GM23338 (cell line): Measurements from ENCODE around the gene CCDC167. TPM values are rescaled to one million over a fixed set of nuclear protein-coding genes. Genes with fewer than 3 reads are reported as not detected.

ENCODE experiments used
- ATAC-seq: fragments of 200-7000 bp; cut with Tn5 transposase; 3 replicates; pipeline ENCODE4 v1.9.1; 2020
- DNase-seq: peaks from one replicate; pipeline ENCODE4 v3.0.0-alpha.2; 2015; ENCODE audit warnings: low spot score
- H2AFZ ChIP-seq: fragments of 200-600 bp; sonication (generic); 2 replicates; pipeline ENCODE4 v1.8.0; 2016; ENCODE audit warnings: antibody characterized with exemption, mild to moderate bottlenecking, moderate library complexity
- H3F3A ChIP-seq: fragments of 200-600 bp; sonication (generic); replicated peaks from 2 replicates; pipeline ENCODE4 v1.8.0; 2017; ENCODE audit warnings: antibody characterized with exemption, mixed run types, low read depth
- H3K27ac ChIP-seq: fragments of 200-600 bp; sonication (generic); 2 replicates; pipeline ENCODE4 v1.6.1; 2016; ENCODE audit warnings: low read depth
- H3K27me3 ChIP-seq: fragments of 200-600 bp; sonication (generic); 2 replicates; pipeline ENCODE4 v1.8.0; 2016; ENCODE audit warnings: mild to moderate bottlenecking, mixed run types, moderate library complexity; ENCODE audit not compliant: insufficient read depth
- H3K36me3 ChIP-seq: fragments of 200-600 bp; sonication (generic); 2 replicates; pipeline ENCODE4 v1.8.0; 2016; ENCODE audit warnings: mild to moderate bottlenecking; ENCODE audit not compliant: insufficient read depth
- H3K4me1 ChIP-seq: fragments of 200-600 bp; sonication (generic); 2 replicates; pipeline ENCODE4 v1.8.0; 2016; ENCODE audit warnings: mild to moderate bottlenecking, moderate library complexity; ENCODE audit not compliant: insufficient read depth
- H3K4me2 ChIP-seq: fragments of 200-600 bp; sonication (generic); 2 replicates; pipeline ENCODE4 v1.7.1; 2017; ENCODE audit warnings: mixed run types
- H3K4me3 ChIP-seq: fragments of 200-600 bp; sonication (generic); 2 replicates; pipeline ENCODE4 v1.6.1; 2016; ENCODE audit warnings: mixed run types
- H3K79me2 ChIP-seq: fragments of 200-600 bp; sonication (generic); replicated peaks from 2 replicates; pipeline ENCODE4 v1.8.0; 2017; ENCODE audit warnings: mild to moderate bottlenecking; ENCODE audit not compliant: insufficient read depth
- H3K9me2 ChIP-seq: fragments of 200-600 bp; sonication (generic); 2 replicates; pipeline ENCODE4 v1.8.0; 2017; ENCODE audit not compliant: insufficient read depth
- H4K20me1 ChIP-seq: fragments of 200-600 bp; sonication (generic); replicated peaks from 2 replicates; pipeline ENCODE4 v1.8.0; 2017; ENCODE audit warnings: mild to moderate bottlenecking; ENCODE audit not compliant: insufficient read depth
- H3K27ac Mint-ChIP-seq: 2 replicates; pipeline ENCODE4 v1.8.0; 2020; ENCODE audit warnings: inconsistent platforms, mild to moderate bottlenecking, moderate library complexity, mixed read lengths
- H3K27me3 Mint-ChIP-seq: 3 replicates; pipeline ENCODE4 v1.8.0; 2022; ENCODE audit warnings: low read depth, mild to moderate bottlenecking, moderate library complexity, mixed read lengths, inconsistent platforms; ENCODE audit not compliant: insufficient read depth, poor library complexity
- H3K36me3 Mint-ChIP-seq: 3 replicates; pipeline ENCODE4 v1.8.0; 2021; ENCODE audit warnings: low read depth, mild to moderate bottlenecking, inconsistent platforms, moderate library complexity, mixed read lengths
- H3K4me1 Mint-ChIP-seq: 3 replicates; pipeline ENCODE4 v1.8.0; 2020; ENCODE audit warnings: mild to moderate bottlenecking, inconsistent platforms, mixed read lengths
- H3K4me3 Mint-ChIP-seq: 3 replicates; pipeline ENCODE4 v1.8.0; 2021; ENCODE audit warnings: moderate library complexity, mild to moderate bottlenecking, inconsistent platforms, mixed read lengths
- H3K9me3 Mint-ChIP-seq: 3 replicates; pipeline ENCODE4 v1.8.0; 2020; ENCODE audit warnings: moderate library complexity, mild to moderate bottlenecking, inconsistent platforms, mixed read lengths
- CREB1 ChIP-seq: fragments of 250-450 bp; sonication (Bioruptor Pico); IDR thresholded peaks from 2 replicates; pipeline ENCODE4 v1.5.0; 2020; ENCODE audit warnings: low read depth, mild to moderate bottlenecking, moderate library complexity
- ETS1 ChIP-seq: IDR thresholded peaks from 2 replicates; pipeline ENCODE4 v1.6.1; 2016; ENCODE audit warnings: antibody characterized with exemption
- EZH2 ChIP-seq: fragments of 200-600 bp; sonication (generic); IDR thresholded peaks from one replicate; pipeline ENCODE4 v1.8.0; 2017; ENCODE audit warnings: antibody characterized with exemption, mild to moderate bottlenecking, low read depth; ENCODE audit not compliant: unreplicated experiment
- EZH2phosphoT487 ChIP-seq: fragments of 200-600 bp; sonication (generic); IDR thresholded peaks from one replicate; pipeline ENCODE4 v1.8.1; 2018; ENCODE audit warnings: antibody characterized with exemption; ENCODE audit not compliant: unreplicated experiment
- JUNB ChIP-seq: IDR thresholded peaks from one replicate; pipeline ENCODE4 v1.6.1; 2016; ENCODE audit warnings: antibody characterized with exemption; ENCODE audit not compliant: unreplicated experiment
- NANOG ChIP-seq: IDR thresholded peaks from 2 replicates; pipeline ENCODE4 v1.6.1; 2016; ENCODE audit warnings: antibody characterized with exemption, borderline replicate concordance
- POLR2AphosphoS5 ChIP-seq: IDR thresholded peaks from 2 replicates; pipeline ENCODE4 v1.6.1; 2016; ENCODE audit warnings: antibody characterized with exemption, low read depth
- REST ChIP-seq: IDR thresholded peaks from one replicate; pipeline ENCODE4 v1.6.1; 2018; ENCODE audit warnings: antibody characterized with exemption; ENCODE audit not compliant: unreplicated experiment
- STAT1 ChIP-seq: IDR thresholded peaks from one replicate; pipeline ENCODE4 v1.6.1; 2016; ENCODE audit warnings: antibody characterized with exemption; ENCODE audit not compliant: unreplicated experiment
- ZNF114 ChIP-seq: fragments of 250-450 bp; sonication (Bioruptor Pico); IDR thresholded peaks from 2 replicates; pipeline ENCODE4 v1.5.0; 2020; ENCODE audit warnings: mild to moderate bottlenecking, moderate library complexity
- ZNF331 ChIP-seq: fragments of 250-450 bp; sonication (Bioruptor Pico); IDR thresholded peaks from 2 replicates; pipeline ENCODE4 v1.5.0; 2020; ENCODE audit warnings: low read depth, mild to moderate bottlenecking, moderate library complexity
- ZNF462 ChIP-seq: fragments of 250-450 bp; sonication (Bioruptor Pico); IDR thresholded peaks from 2 replicates; pipeline ENCODE4 v1.5.0; 2020; ENCODE audit warnings: mild to moderate bottlenecking, moderate library complexity
- polyA plus RNA-seq: library from polyadenylated mRNA; unstranded; fragments of >200 nt; fragmentation: Nextera tagmentation; extraction: Ambion mirVana; gene quantifications from 2 replicates; pipeline ENCODE4 v1.2.1, GENCODE V29; 2016
- total RNA-seq: library from RNA; depleted of rRNA; stranded (reverse); fragments of >200 nt; shearing (Covaris generic); gene quantifications from 2 replicates; pipeline ENCODE4 v1.2.3, GENCODE V29; 2014

CCDC167 gene
- total and polyA plus RNA-seq, 2 experiments from 2014 or later: 17.6 to 21.4 TPM

- TF ChIP-seq REST (no peak), EZH2phosphoT487 (no peak), STAT1 (no peak), CREB1 (CRISPR knock-in tag) (no peak), ZNF114 (CRISPR knock-in tag) (no peak), ETS1 (no peak), NANOG (no peak), POLR2AphosphoS5 (no peak), ZNF331 (CRISPR knock-in tag) (no peak), EZH2 (no peak)
These were observed 7.4 kb upstream of the CCDC167 start (continued) for GRCh38 chr6:37507077-37507476.

- 0 out of 2 replicates have a peak overlapping the region, but pooled peaks have one; percentile 38 for H2AFZ ChIP-seq
- no peak overlapping the region for H3K4me3 ChIP-seq
- no peaks in the 10 kb centered on the region for H3K9me3 Mint-ChIP-seq
- no peaks in the 10 kb centered on the region; the same call in 2 of the 3 replicates for H3K36me3 Mint-ChIP-seq
- no peak overlapping the region for H3K4me2 ChIP-seq
- no peak overlapping the region for H3K27ac ChIP-seq
- peaks cover 31% of the 10 kb centered on the region for H3K4me1 Mint-ChIP-seq
- TF ChIP-seq NANOG: no peak
- no peak for TF ChIP-seq CREB1 (CRISPR knock-in tag)
- no peak for TF ChIP-seq ZNF462 (CRISPR knock-in tag)
- no peak for TF ChIP-seq JUNB
- no peak for TF ChIP-seq STAT1
- no peak for TF ChIP-seq ZNF114 (CRISPR knock-in tag)
- TF ChIP-seq EZH2: no peak
- ATAC-seq: no peak
- peaks cover 7% of the 10 kb centered on the region; the same call in 1 of the 2 replicates for H3F3A ChIP-seq
- H4K20me1 ChIP-seq: no peaks in the 10 kb centered on the region
- H3K27me3 ChIP-seq: peaks cover 9% of the 10 kb centered on the region
- no peaks in the 10 kb centered on the region; the same call in 1 of the 2 replicates for H3K9me2 ChIP-seq
- peaks cover 17% of the 10 kb centered on the region for H3K27me3 Mint-ChIP-seq
- no peaks in the 10 kb centered on the region for H3K36me3 ChIP-seq
- DNase-seq: no peak
- H3K4me1 ChIP-seq: peaks cover 11% of the 10 kb centered on the region
- H3K4me3 Mint-ChIP-seq: no peak overlapping the region
- H3K27ac Mint-ChIP-seq: no peak overlapping the region
- no peaks in the 10 kb centered on the region for H3K79me2 ChIP-seq
These were observed 6.8 kb upstream of the CCDC167 start for GRCh38 chr6:37506479-37506878.
